A673 (cell line): ENCODE results near the gene SMIM21.

Experiments used
- CTCF ChIP-seq: fragments of 300-800, 200-600 bp; sonication (generic); conservative IDR thresholded peaks from 2 replicates; pipeline ENCODE4 v1.5.1; 2017; ENCODE audit warnings: low read depth, mild to moderate bottlenecking, antibody characterized with exemption, low read length, moderate library complexity, mixed read lengths
- EZH2 ChIP-seq: fragments of 200-600 bp; sonication (generic); IDR thresholded peaks from 2 replicates; pipeline ENCODE4 v1.6.1; 2017; ENCODE audit warnings: borderline replicate concordance, low read depth, mild to moderate bottlenecking, mixed read lengths, antibody characterized with exemption, low read length; ENCODE audit not compliant: poor library complexity, severe bottlenecking

DNA sequence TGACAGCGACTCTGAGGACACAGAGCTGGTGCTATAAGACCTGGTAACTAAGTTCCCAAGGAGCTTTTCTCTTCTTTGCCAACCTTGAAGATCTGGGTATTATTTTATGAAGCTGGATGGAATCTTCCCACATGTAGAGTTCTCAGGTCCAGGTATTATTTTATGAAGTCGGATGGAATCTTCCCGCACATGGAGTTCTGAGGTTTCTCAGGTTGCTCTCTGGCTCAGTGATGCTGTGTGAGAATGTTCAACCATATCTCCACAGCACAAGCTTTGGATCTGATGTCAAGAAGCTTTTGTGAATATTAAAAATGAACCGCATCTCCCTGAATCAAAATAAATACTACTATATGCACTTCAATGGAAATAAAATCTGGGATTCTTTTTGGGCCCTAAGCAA lies at the start of gene SMIM21:
- no peak for TF ChIP-seq CTCF
- no peak for TF ChIP-seq EZH2
